Right lobe of liver (tissue), 6 donors: ENCODE measurements around the gene CEP170B. TPM values are rescaled to one million over a fixed set of nuclear protein-coding genes. Genes with fewer than 3 reads are reported as not detected.
"Not testable (repeated sequence)": the region's sequence is repeated elsewhere in the genome, so short reads cannot be mapped to it uniquely, and the experiment has no call there.

Experiments
- ATAC-seq, 4 donors: fragments of 200-7000 bp; cut with Tn5 transposase; one replicate each; pipeline ENCODE4 v1.9.1; 2020; ENCODE audit warnings: mild to moderate bottlenecking in 4 of 4, moderate library complexity in 4 of 4
- DNase-seq, 3 donors: peaks; one replicate each; pipeline ENCODE4 v3.0.0-alpha.2; 2020
- H3K27ac ChIP-seq, 3 donors: fragments of 200-600 bp; one replicate each; pipeline ENCODE4 v1.8.0; 2022
- H3K27me3 ChIP-seq, 2 donors: fragments of 200-600 bp; one replicate each; pipeline ENCODE4 v1.8.0; 2022
- H3K36me3 ChIP-seq, 4 donors: fragments of 200-600 bp; sonication (generic) in 1 of 4; one replicate each; pipeline versions ENCODE4 v1.5.1 to v1.8.0; 2017 to 2022; ENCODE audit warnings: control low read depth in 1 of 4
- H3K4me1 ChIP-seq, 4 donors: fragments of 200-600 bp; sonication (generic) in 1 of 4; one replicate each; pipeline versions ENCODE4 v1.5.1 to v1.8.0; 2017 to 2022; ENCODE audit warnings: control low read depth in 1 of 4
- H3K4me3 ChIP-seq, 3 donors: fragments of 200-600 bp; one replicate each; pipeline ENCODE4 v1.8.0; 2022
- H3K9me3 ChIP-seq, 4 donors: fragments of 200-600 bp; sonication (generic) in 1 of 4; one replicate each; pipeline versions ENCODE4 v1.5.1 to v1.8.0; 2017 to 2022; ENCODE audit warnings: control low read depth in 1 of 4
- CTCF ChIP-seq, 4 donors: fragments of 200-600 bp in 3 of 4; fragments of 450-650 bp in 1 of 4; IDR thresholded peaks; one replicate each; pipeline versions ENCODE4 v1.5.1 to v1.8.0; 2016 to 2022; ENCODE audit warnings: antibody characterized with exemption in 4 of 4, mild to moderate bottlenecking in 2 of 4
- POLR2A ChIP-seq: fragments of 450-650 bp; IDR thresholded peaks from one replicate; pipeline ENCODE4 v1.6.1; 2017; ENCODE audit warnings: antibody characterized with exemption, mild to moderate bottlenecking
- WGBS: methylation state at CpG from one replicate; pipeline ENCODE4 v1.1.6; 2018; ENCODE audit warnings: low coverage, low lambda C conversion rate; ENCODE audit not compliant: insufficient coverage; ENCODE audit errors: missing lambda C conversion rate; 5-methylcytosine and 5-hydroxymethylcytosine counted together
- intact Hi-C, 2 donors: fragments of 100-400 bp; cut with DNase I; formaldehyde crosslinking; loops; one replicate each; pipeline versions ENCODE4 v1.11.2 to v1.14.1; 2022
- total RNA-seq, 6 experiments: library from RNA; depleted of rRNA in 2 of 6; stranded (reverse); fragments of >200 nt in 2 of 6; fragmentation: NEBNext Ultra II Directional in 3 of 6; extraction: Animal tissue kit (Norgen Biotek cat#: 25700) in 3 of 6; gene quantifications; one replicate each; pipeline versions ENCODE4 v1.1.0 to v1.2.4, GENCODE V29; 2016 to 2023
- donor health status: DM: no; HTN: yes; CAD: no.
- donor health status: DM: no; HTN: no; CAD: no.
- donor health status: DM: no; HTN: no; CAD: no.
- donor health status: DM: no; HTN: yes; CAD: no.
- donor health status: DM: no; HTN: yes; CAD: no.

Gene CEP170B
- total RNA-seq, 6 experiments from 2014 or later, result 13.2 to 22.4 (median 16.8) TPM

GRCh38 chr14:104912053-104912452 lies 47.0 kb downstream of the CEP170B start:
- TF ChIP-seq CTCF (IDR thresholded peaks at IDR 0.05), result no peak
- TF ChIP-seq POLR2A, result no peak
- intact Hi-C loops, result no loop called here
- DNase-seq, result no peak
- Histone ChIP-seq H3K36me3 (no peaks in the 10 kb centered on the region), H3K27ac (no peak overlapping the region), H3K27me3 (no peaks in the 10 kb centered on the region), H3K9me3 (no peaks in the 10 kb centered on the region), H3K4me1 (no peaks in the 10 kb centered on the region), H3K4me3 (no peak overlapping the region)
- 67% methylated on average over 3 of the region's 3 CpGs for WGBS
- no peak for ATAC-seq

GRCh38 chr14:104913435-104913834 lies 48.4 kb downstream of the CEP170B start:
- ATAC-seq (no peak), DNase-seq (no peak)
- no peaks in the 10 kb centered on the region for H3K9me3 ChIP-seq
- no peaks in the 10 kb centered on the region for H3K27me3 ChIP-seq
- H3K36me3 ChIP-seq, result no peaks in the 10 kb centered on the region
- 83% methylated on average over 7 of the region's 7 CpGs for WGBS
- intact Hi-C loops, result no loop called here
- no peak for TF ChIP-seq POLR2A
- no peak for TF ChIP-seq CTCF (IDR thresholded peaks at IDR 0.05)
- H3K27ac ChIP-seq, result no peak overlapping the region
- H3K4me3 ChIP-seq, result no peak overlapping the region
- no peaks in the 10 kb centered on the region for H3K4me1 ChIP-seq

GRCh38 chr14:104917116-104917515 lies 52.0 kb downstream of the CEP170B start:
- H3K27ac ChIP-seq, result no peak overlapping the region
- 84% methylated on average over 9 of the region's 9 CpGs for WGBS
- H3K27me3 ChIP-seq, result no peaks in the 10 kb centered on the region
- intact Hi-C loops, result no loop called here
- H3K9me3 ChIP-seq, result no peaks in the 10 kb centered on the region
- no peaks in the 10 kb centered on the region for H3K4me1 ChIP-seq
- no peak overlapping the region for H3K4me3 ChIP-seq
- DNase-seq (no peak), ATAC-seq (no peak)
- H3K36me3 ChIP-seq, result no peaks in the 10 kb centered on the region
- TF ChIP-seq CTCF (IDR thresholded peaks at IDR 0.05) (no peak), POLR2A (no peak)

GRCh38 chr14:104917993-104918392 lies 52.9 kb downstream of the CEP170B start:
- no peak for DNase-seq
- intact Hi-C loops, result no loop called here
- Histone ChIP-seq H3K36me3 (no peaks in the 10 kb centered on the region), H3K4me1 (no peaks in the 10 kb centered on the region), H3K27me3 (no peaks in the 10 kb centered on the region), H3K9me3 (no peaks in the 10 kb centered on the region), H3K4me3 (no peak overlapping the region), H3K27ac (no peak overlapping the region)
- 55% methylated on average over 3 of the region's 4 CpGs for WGBS
- ATAC-seq, result no peak
- TF ChIP-seq CTCF (IDR thresholded peaks at IDR 0.05), result no peak
- no peak for TF ChIP-seq POLR2A

- H3K36me3 ChIP-seq, H3K4me1 ChIP-seq, H3K9me3 ChIP-seq, ATAC-seq, H3K27ac ChIP-seq, H3K4me3 ChIP-seq, H3K27me3 ChIP-seq, intact Hi-C loops, DNase-seq: not testable (repeated sequence)
- 62% methylated on average over 12 of the region's 12 CpGs for WGBS
These were observed 54.3 kb downstream of the CEP170B start for GRCh38 chr14:104919152-104919992.
